Type B pancreatic cell (in vitro differentiated cells): ENCODE measurements around the gene KRT71. TPM values are rescaled to one million over a fixed set of nuclear protein-coding genes. Genes with fewer than 3 reads are reported as not detected.

Experiments
- DNase-seq: peaks from one replicate; pipeline ENCODE4 v3.0.0; 2021; ENCODE audit warnings: mixed read lengths; ENCODE audit not compliant: unreplicated experiment; ENCODE audit errors: extremely low spot score
- H3K27ac Mint-ChIP-seq: 2 replicates; pipeline ENCODE4 v1.8.0; 2021; ENCODE audit warnings: mild to moderate bottlenecking, mixed read lengths
- H3K27me3 Mint-ChIP-seq: 2 replicates; pipeline ENCODE4 v1.8.0; 2021; ENCODE audit warnings: mixed read lengths
- H3K36me3 Mint-ChIP-seq: 2 replicates; pipeline ENCODE4 v1.8.0; 2021; ENCODE audit warnings: mixed read lengths
- H3K4me1 Mint-ChIP-seq: one replicate; pipeline ENCODE4 v1.8.0; 2021; ENCODE audit warnings: mixed read lengths; ENCODE audit not compliant: unreplicated experiment
- H3K4me3 Mint-ChIP-seq: 2 replicates; pipeline ENCODE4 v1.8.0; 2021; ENCODE audit warnings: mild to moderate bottlenecking, mixed read lengths
- H3K9me3 Mint-ChIP-seq: 2 replicates; pipeline ENCODE4 v1.8.0; 2021; ENCODE audit warnings: mixed read lengths
- total RNA-seq: library from RNA; stranded (reverse); gene quantifications from 2 replicates; pipeline ENCODE4 v1.2.1, GENCODE V29; 2021; ENCODE audit warnings: low replicate concordance
- TF ChIP-seq, protein P1 (sequence below): fragments of 200-600 bp; sonication (generic); conservative IDR thresholded peaks from 2 replicates; pipeline ENCODE4 v1.5.0; 2021; ENCODE audit warnings: antibody characterized with exemption, mild to moderate bottlenecking

Gene KRT71
- total RNA-seq, 1 donor from 2014 or later = not detected

DNA sequence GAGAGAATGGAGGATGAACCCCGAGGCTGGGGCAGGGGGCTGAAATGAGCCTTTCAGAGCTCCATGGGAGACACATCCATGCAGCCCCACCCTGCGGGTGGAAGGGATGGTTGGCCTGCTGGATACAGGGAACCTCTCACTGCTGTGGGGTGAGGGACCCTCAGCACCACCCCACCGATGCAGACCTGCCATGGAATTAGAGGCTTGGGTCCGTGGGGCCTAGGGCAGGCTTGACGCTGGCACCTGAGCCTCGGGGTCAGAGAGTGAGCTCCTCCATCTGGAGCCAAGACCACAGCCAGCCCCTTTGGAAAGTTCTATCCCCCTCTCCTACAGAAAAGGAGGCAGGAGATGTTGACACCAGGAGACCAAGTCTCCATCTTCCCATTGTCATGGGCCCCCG is 28.1 kb upstream of the KRT71 start:
- TF ChIP-seq, protein P1, sequence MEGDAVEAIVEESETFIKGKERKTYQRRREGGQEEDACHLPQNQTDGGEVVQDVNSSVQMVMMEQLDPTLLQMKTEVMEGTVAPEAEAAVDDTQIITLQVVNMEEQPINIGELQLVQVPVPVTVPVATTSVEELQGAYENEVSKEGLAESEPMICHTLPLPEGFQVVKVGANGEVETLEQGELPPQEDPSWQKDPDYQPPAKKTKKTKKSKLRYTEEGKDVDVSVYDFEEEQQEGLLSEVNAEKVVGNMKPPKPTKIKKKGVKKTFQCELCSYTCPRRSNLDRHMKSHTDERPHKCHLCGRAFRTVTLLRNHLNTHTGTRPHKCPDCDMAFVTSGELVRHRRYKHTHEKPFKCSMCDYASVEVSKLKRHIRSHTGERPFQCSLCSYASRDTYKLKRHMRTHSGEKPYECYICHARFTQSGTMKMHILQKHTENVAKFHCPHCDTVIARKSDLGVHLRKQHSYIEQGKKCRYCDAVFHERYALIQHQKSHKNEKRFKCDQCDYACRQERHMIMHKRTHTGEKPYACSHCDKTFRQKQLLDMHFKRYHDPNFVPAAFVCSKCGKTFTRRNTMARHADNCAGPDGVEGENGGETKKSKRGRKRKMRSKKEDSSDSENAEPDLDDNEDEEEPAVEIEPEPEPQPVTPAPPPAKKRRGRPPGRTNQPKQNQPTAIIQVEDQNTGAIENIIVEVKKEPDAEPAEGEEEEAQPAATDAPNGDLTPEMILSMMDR = no peak
- Mint-ChIP-seq H3K9me3 (no peaks in the 10 kb centered on the region), H3K4me3 (no peak overlapping the region), H3K36me3 (no peaks in the 10 kb centered on the region), H3K27me3 (peaks cover 8% of the 10 kb centered on the region), H3K4me1 (peaks cover 20% of the 10 kb centered on the region), H3K27ac (no peak overlapping the region)
- DNase-seq = no peak

DNA sequence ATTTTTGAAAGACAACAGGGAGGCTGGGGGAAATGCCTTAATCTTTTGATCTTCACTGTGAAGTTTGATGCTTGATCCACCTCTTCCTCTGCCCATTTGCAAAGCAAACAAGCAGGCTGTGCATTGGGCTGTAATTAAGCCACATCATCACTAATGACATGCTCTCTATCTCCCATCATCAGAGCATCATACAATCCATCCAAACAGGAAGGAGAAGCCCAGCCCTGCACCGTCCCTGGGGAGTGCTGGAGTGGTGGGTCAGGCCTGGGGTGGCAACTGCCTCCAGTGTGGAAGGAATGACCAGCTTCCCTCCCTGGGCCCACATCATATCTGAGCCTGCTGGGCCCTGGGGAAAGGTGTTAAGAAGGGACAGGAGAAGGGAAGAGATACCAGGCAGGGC is 27.6 kb upstream of the KRT71 start:
- H3K27ac Mint-ChIP-seq = peak overlapping the region; percentile 75

DNA sequence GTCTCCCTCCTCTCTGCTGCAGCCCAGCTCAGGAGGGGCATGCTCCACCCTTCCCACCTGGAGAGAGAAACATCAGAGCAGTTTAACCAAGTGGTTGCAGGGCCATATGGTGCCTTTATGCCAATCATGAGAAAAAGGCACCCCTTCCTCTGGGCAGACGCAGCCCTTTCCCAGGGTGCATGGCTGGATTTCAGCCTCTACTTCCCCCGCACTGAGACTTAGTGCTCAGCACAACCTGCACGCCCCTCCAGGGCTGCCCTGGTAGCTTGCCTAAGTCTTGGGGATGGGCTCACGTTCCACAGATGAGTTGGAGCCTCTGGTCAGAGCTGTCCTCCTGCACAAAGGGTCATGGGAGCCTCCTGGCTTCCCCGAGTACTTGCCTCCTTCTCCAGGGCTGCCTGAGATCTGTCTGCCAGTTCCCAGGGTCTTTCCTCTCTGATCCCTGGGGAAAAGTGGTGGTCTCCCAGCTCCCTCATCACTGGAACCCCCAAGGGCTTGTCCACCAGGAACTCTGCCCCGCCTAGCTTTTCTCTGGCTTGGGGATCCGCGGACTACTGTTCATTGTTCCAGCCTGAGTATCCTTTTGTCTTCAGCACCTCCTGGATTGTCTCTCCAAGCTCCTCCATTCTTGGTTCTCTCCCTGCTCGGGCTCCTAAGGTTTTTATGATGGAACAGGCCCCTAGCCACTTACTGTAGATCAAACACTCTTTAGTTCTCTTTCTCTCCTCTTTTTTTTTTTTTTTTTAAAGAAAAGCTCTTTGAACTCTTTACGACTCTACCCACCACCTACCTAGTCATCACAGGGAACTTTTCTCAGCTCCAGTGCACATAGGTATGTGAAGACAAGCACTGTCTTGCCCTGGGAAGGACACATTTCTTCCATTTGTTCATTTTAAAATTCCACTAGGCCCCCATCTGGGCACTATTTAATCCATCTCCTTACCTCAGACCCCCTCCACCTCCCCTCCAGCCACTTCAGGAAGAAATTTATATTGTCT is 26.8 kb upstream of the KRT71 start:
- H3K27me3 Mint-ChIP-seq = peaks cover 5% of the 10 kb centered on the region
- H3K27ac Mint-ChIP-seq = peak overlapping the region; percentile 75
- TF ChIP-seq, protein P1 = no peak
- no peak overlapping the region for H3K4me3 Mint-ChIP-seq
- no peaks in the 10 kb centered on the region for H3K9me3 Mint-ChIP-seq
- H3K36me3 Mint-ChIP-seq = no peaks in the 10 kb centered on the region
- DNase-seq = no peak
- peaks cover 20% of the 10 kb centered on the region for H3K4me1 Mint-ChIP-seq

More for the DNA sequence above, 27.6 kb upstream of the KRT71 start:
- peaks cover 6% of the 10 kb centered on the region for H3K27me3 Mint-ChIP-seq
- H3K36me3 Mint-ChIP-seq = no peaks in the 10 kb centered on the region
- TF ChIP-seq, protein P1 = no peak
- peaks cover 20% of the 10 kb centered on the region for H3K4me1 Mint-ChIP-seq
- H3K9me3 Mint-ChIP-seq = no peaks in the 10 kb centered on the region
- no peak for DNase-seq
- no peak overlapping the region for H3K4me3 Mint-ChIP-seq

DNA sequence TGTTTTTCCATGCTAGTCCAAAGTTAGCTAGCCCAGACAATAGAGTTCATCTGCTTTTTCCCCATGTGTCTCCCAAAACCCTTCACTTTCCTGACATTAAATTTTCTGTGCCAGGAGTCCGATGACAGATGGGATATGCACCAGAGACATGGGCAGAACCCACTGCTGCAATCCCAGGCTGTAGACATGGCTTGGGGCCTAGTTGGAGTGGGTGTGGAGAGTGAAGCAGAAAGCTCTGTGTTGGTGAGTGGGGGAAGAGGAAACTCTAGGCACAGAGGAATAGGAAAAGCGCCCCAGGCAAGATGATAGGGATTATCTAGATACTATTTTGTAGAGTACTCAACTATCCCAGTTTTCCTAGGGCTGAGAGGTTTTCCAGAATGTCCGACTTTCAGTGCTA is 25.5 kb upstream of the KRT71 start:
- Mint-ChIP-seq H3K27ac (no peak overlapping the region), H3K36me3 (no peaks in the 10 kb centered on the region), H3K9me3 (no peaks in the 10 kb centered on the region), H3K4me1 (peaks cover 20% of the 10 kb centered on the region), H3K27me3 (peaks cover 5% of the 10 kb centered on the region), H3K4me3 (no peak overlapping the region)
- no peak for DNase-seq
- TF ChIP-seq, protein P1 = no peak

DNA sequence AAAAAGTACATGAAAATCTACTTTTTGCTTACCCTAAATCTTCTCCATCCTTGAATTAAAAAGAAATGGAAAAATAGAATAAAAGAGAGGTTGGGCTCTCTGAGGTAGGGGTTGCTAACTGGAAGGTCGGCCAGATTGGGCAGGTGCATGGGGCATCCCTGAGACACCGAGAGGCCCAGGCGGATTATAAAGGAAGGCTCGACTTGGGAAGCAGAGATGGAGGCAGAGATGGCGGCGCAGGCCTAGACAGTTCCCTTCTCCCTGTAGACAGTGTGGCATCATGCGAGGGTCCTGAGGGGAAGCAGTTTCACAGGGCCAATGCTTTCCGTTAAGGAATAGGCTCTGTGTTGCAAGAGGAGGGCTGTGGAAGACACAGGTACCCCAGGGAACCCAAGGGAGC is 24.4 kb upstream of the KRT71 start:
- no peak for DNase-seq
- Mint-ChIP-seq H3K4me3 (no peak overlapping the region), H3K27ac (no peak overlapping the region), H3K36me3 (no peaks in the 10 kb centered on the region), H3K27me3 (peaks cover 14% of the 10 kb centered on the region), H3K9me3 (no peaks in the 10 kb centered on the region), H3K4me1 (peaks cover 12% of the 10 kb centered on the region)
- TF ChIP-seq, protein P1 = no peak
